Subcutaneous abdominal adipose tissue (tissue), 5 donors: Measurements from ENCODE around the gene PSMD5.
"Not testable (repeated sequence)": the region's sequence is repeated elsewhere in the genome, so short reads cannot be mapped to it uniquely, and the experiment has no call there.

Experiments used
- H3K27ac ChIP-seq: one replicate; pipeline ENCODE4 v1.7.0; 2013; ENCODE audit warnings: low read depth, mild to moderate bottlenecking, inconsistent platforms, low read length, moderate library complexity
- H3K27me3 ChIP-seq, 5 donors: one replicate each; pipeline ENCODE4 v1.7.0; 2013; ENCODE audit warnings: low read length in 5 of 5, inconsistent platforms in 1 of 5; ENCODE audit not compliant: control insufficient read depth in 5 of 5, insufficient read depth in 4 of 5
- H3K36me3 ChIP-seq, 5 donors: one replicate each; pipeline ENCODE4 v1.7.0; 2013; ENCODE audit warnings: low read length in 5 of 5; ENCODE audit not compliant: control insufficient read depth in 5 of 5, insufficient read depth in 5 of 5
- H3K4me1 ChIP-seq, 5 donors: one replicate each; pipeline ENCODE4 v1.7.0; 2013; ENCODE audit warnings: low read length in 5 of 5, mild to moderate bottlenecking in 3 of 5, moderate library complexity in 1 of 5; ENCODE audit not compliant: control insufficient read depth in 5 of 5, insufficient read depth in 5 of 5
- H3K4me3 ChIP-seq, 5 donors: one replicate each; pipeline ENCODE4 v1.7.0; 2013; ENCODE audit warnings: low read length in 5 of 5, low read depth in 1 of 5
- H3K9ac ChIP-seq, 5 donors: one replicate each; pipeline ENCODE4 v1.7.0; 2013; ENCODE audit warnings: low read length in 5 of 5, mild to moderate bottlenecking in 4 of 5, moderate library complexity in 3 of 5
- H3K9me3 ChIP-seq, 5 donors: one replicate each; pipeline ENCODE4 v1.7.0; 2013; ENCODE audit warnings: low read length in 5 of 5; ENCODE audit not compliant: control insufficient read depth in 5 of 5
- donor health status: healthy.
- donor health status: healthy.
- donor health status: healthy.
- donor health status: healthy.
- donor health status: healthy.

Gene PSMD5

DNA sequence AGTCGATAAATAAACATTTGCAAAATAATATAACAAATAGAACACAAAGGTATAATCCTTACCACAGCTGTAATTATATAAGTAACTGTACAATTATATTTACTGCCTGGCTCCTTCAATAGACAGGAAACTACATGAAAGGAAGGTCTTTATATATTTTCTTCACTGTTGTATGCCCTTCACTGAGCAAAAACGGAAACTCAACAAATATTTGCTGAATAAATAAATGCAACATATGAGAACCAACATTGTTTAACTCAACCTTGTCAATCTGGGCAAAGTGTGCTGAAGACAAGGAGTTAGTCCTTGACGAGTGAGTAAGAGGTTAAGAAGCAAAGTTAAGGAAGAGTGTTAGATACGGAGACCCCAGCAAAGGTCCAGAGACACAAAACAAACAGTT lies 22.6 kb downstream of the PSMD5 start:
- H3K36me3 ChIP-seq: peaks cover 40 to 63% (median 60%) of the 10 kb centered on the region in 5 donors

GRCh38 chr9:120818595-120818994 lies 24.1 kb downstream of the PSMD5 start:
- no peak overlapping the region for H3K27ac ChIP-seq
- H3K36me3 ChIP-seq: peaks cover 36 to 55% (median 48%) of the 10 kb centered on the region in 5 donors

More for the DNA sequence above, 22.6 kb downstream of the PSMD5 start:
- Histone ChIP-seq H3K4me3 (no peak overlapping the region), H3K27me3 (no peaks in the 10 kb centered on the region), H3K9me3 (no peaks in the 10 kb centered on the region), H3K9ac (no peak overlapping the region), H3K27ac (no peak overlapping the region), H3K4me1 (no peaks in the 10 kb centered on the region)

DNA sequence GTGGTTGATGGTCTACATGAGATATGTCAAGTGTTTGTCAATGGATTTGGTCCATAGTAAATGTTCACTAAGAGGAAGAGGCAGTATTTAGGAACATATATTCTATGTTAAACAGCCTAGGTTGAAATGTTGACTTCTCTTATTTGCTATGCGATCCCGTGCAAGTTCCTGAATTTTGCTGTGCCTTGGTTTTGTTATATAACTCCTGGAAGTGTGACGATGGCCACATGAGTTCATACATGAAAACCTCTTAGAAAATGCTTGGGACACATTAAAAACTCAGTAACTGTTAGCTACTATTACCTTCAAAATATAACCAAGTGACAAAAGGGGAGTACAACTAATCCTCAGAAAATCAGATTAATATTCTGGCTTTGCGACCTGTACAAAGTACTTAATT lies 27.6 kb downstream of the PSMD5 start:
- Histone ChIP-seq H3K9ac (no peak overlapping the region), H3K9me3 (peaks cover 0 to 3% (median 0%) of the 10 kb centered on the region in 5 donors), H3K36me3 (peaks cover 17 to 31% (median 24%) of the 10 kb centered on the region in 5 donors)

More at GRCh38 chr9:120818595-120818994, 24.1 kb downstream of the PSMD5 start:
- Histone ChIP-seq H3K9me3 (no peaks in the 10 kb centered on the region), H3K27me3 (no peaks in the 10 kb centered on the region), H3K4me1 (no peaks in the 10 kb centered on the region), H3K4me3 (no peak overlapping the region), H3K9ac (no peak overlapping the region)

DNA sequence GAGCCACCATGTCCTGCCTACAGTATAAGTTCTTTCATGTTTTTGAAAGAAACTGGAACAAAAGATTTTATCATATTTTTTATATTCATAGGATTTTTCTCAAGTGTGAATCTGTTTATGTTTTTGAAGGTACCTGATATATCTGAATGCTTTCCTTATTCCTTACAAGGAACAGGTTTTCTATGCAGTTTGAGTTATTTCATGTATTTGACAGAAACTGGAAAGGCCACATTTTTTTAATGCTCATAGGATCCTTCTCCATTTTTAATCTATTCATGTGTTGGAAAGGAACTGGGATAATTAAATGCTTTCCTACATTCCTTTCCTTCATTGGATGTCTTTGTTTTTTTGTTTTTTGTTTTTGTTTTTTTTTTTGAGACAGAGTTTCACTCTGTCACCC lies 33.8 kb downstream of the PSMD5 start:
- Histone ChIP-seq H3K4me3 (no peak overlapping the region), H3K27me3 (no peaks in the 10 kb centered on the region), H3K27ac (no peak overlapping the region), H3K9ac (no peak overlapping the region), H3K4me1 (no peaks in the 10 kb centered on the region), H3K36me3 (no peaks in the 10 kb centered on the region), H3K9me3 (peaks cover 8 to 20% (median 13%) of the 10 kb centered on the region in 5 donors)

More for the DNA sequence above, 27.6 kb downstream of the PSMD5 start:
- Histone ChIP-seq H3K27ac (no peak overlapping the region), H3K27me3 (no peaks in the 10 kb centered on the region), H3K4me1 (no peaks in the 10 kb centered on the region), H3K4me3 (no peak overlapping the region)

GRCh38 chr9:120807607-120808379 lies 34.9 kb downstream of the PSMD5 start:
- no peaks in the 10 kb centered on the region for H3K4me1 ChIP-seq
- no peak overlapping the region for H3K4me3 ChIP-seq
- H3K27ac ChIP-seq: no peak overlapping the region
- no peaks in the 10 kb centered on the region for H3K27me3 ChIP-seq
- H3K9ac ChIP-seq: no peak overlapping the region
- H3K9me3 ChIP-seq: peaks cover 8 to 20% (median 13%) of the 10 kb centered on the region in 5 donors
- no peaks in the 10 kb centered on the region for H3K36me3 ChIP-seq

DNA sequence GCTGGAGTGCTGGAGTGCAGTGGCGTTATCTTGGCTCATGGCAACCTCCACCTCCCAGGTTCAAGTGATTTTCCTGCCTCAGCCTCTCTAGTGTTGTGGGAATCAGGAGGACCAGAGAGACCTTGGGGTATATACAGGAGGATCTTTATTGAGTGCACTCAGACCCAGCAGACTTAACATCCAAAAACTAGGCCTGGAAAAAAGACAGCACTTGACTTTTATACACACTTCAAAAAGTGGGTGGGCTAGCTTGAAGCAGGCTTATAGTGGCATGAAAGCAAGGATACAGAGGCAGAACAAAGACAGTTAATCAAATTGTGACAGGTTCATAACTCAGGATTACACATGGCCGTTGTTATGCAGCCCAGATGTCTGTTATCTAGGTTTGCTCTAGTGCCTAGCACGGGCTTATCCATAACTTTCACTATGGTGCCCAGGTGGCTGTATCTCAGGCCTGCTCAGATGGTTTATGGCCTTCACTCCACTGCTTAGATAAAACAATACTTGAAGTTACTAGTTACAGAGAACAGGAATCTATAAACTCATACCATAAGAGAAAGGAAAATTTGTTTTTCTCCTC lies 37.8 kb downstream of the PSMD5 start:
- not testable (repeated sequence) for H3K27me3 ChIP-seq, H3K4me1 ChIP-seq
- peaks cover 8 to 20% (median 13%) of the 10 kb centered on the region in 5 donors for H3K9me3 ChIP-seq

DNA sequence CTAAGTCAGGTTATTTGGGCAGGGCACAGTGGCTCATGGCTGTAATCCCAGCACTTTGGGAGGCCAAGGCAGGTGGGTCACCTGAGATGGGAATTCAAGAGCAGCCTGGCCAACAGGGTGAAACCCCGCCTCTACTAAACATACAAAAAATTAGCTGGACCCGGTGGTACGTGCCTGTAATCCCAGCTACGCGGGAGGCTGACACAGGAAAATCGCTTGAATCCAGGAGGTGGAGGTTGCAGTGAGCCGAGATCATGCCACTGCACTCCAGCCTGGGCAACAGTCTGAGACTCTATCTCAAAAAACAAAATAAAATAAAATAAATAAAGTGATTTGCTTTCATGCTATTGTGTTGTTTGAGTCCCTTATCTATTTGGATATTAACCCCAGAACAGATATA lies 41.3 kb downstream of the PSMD5 start:
- H3K9me3 ChIP-seq: peaks cover 0 to 4% (median 0%) of the 10 kb centered on the region in 5 donors
- H3K36me3 ChIP-seq: no peaks in the 10 kb centered on the region
- no peak overlapping the region for H3K4me3 ChIP-seq
- H3K27me3 ChIP-seq: no peaks in the 10 kb centered on the region
- no peak overlapping the region for H3K9ac ChIP-seq
- H3K4me1 ChIP-seq: no peaks in the 10 kb centered on the region
- no peak overlapping the region for H3K27ac ChIP-seq

More for the DNA sequence above, 37.8 kb downstream of the PSMD5 start:
- not testable (repeated sequence) for H3K9ac ChIP-seq, H3K4me3 ChIP-seq, H3K36me3 ChIP-seq, H3K27ac ChIP-seq

DNA sequence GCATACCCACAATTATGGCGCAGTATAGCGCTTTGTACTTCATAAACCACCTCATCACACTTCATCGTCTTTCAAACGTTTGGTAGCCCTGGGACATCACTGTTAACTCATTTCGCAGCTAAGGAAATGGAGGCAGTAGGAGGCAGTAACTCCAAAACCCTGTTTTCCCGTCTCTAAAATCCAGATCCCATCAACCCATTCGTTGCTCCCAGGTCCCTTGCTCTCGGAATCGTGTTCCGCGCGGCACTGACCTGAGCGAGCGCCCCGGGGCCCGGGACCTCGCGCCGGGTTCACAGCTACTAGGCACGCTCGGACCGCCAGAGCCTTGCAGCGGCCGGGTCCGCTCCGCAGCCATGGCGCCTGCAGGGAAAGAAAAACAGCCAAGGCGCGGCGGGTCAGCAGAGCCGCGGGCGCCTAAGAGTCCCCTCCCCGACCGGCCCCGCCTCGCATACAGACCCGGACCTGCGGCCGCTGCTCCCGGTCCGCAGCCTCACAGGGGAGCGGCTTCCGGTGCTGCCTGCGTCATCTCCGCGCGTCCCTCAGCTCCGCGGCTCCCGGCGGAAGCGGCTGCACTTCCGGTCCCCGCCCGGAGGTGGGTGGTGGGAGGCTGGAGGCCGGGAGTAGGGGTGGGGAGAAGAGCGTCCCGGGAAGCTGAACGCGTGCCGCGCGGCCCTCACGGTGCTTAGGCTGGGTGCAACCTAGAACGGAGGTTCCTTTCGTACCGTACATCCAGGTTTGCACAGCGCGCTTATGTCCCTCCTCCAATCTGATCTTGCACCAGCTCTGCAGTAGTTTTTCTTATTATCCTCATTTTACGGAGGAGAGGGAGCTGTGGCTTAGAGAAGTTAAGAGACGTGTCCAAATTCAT lies 49.6 kb downstream of the PSMD5 start, which contains the start of gene FBXW2:
TSS of gene FBXW2 (minus strand) at position 519 of the 868 bp plus-strand sequence. CDS start 5,158 bp downstream, outside the sequence.
- H3K27ac ChIP-seq: peak within 1 kb of the TSS; percentile 92
- peaks cover 3 to 34% (median 29%) of the 10 kb centered on the region in 5 donors for H3K4me1 ChIP-seq
- no peaks in the 10 kb centered on the region for H3K9me3 ChIP-seq
- H3K27me3 ChIP-seq: no peaks in the 10 kb centered on the region
- peak within 1 kb of the TSS; percentile 84 to 100 (median 97) for H3K4me3 ChIP-seq
- peaks cover 0 to 5% (median 0%) of the 10 kb centered on the region in 5 donors for H3K36me3 ChIP-seq
- peak within 1 kb of the TSS; percentile 85 to 99 (median 98) for H3K9ac ChIP-seq

- Histone ChIP-seq H3K4me1 (peaks cover 3 to 34% (median 32%) of the 10 kb centered on the region in 5 donors), H3K4me3 (no peak overlapping the region), H3K27me3 (no peaks in the 10 kb centered on the region)
Observed at GRCh38 chr9:120791161-120791560, 51.6 kb downstream of the PSMD5 start.

More at GRCh38 chr9:120791161-120791560, 51.6 kb downstream of the PSMD5 start:
- H3K9ac ChIP-seq: peak overlapping the region in 1 of 5 donors; percentile 39
- H3K9me3 ChIP-seq: no peaks in the 10 kb centered on the region
- peaks cover 7 to 19% (median 11%) of the 10 kb centered on the region in 5 donors for H3K36me3 ChIP-seq
- H3K27ac ChIP-seq: peak overlapping the region; percentile 92
